ENCODE measurements around the gene RHBDL1. TPM values are rescaled to one million over a fixed set of nuclear protein-coding genes. Genes with fewer than 3 reads are reported as not detected.
A peak's percentile ranks its signal among the peaks of the same experiment; 100 is the strongest.

RHBDL1 gene
- total RNA-seq, 1 donor from 2014 or later = 5.5 TPM

DNA sequence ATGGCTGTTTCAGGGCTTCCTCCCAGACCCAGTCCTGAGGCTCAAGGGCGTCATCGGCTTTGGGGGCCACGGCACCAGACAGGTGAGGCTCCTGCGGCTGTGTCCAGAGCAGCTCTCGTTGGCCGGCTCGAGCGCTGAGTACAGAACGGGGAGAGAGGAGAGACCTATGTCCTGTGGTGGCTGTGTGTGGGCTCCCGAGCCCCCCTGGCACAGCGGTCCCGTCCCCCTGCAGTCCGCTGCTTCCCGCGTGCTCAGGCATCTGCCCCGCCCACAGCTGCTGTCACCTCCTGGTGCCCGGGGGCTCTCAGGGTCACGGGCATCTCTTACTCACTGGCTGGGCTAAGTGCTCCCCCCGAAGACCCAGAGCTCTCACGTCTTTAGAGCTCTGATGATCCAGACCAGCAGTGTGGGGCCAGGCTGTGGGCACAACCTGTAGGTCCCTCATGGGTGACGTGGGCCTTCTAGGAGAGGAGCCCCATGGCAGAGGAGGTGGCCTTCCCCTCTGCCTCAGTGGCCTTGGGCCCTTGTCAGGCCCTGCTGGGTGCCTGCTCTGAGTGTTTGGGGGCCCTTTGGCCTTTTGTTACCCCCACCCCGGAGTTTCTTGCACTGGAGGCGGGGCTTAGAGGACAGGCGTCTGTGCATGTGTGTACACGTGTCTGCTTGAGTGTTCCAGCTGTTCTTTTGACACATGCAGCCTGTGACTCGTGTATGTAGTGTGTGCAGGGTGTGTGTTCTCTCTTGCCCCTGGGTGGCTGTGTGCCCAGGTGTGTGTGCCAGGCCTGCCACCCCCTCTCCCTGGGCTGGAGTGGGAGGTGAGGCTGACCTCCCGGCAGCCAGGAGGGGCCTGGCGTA lies 22.8 kb upstream of the RHBDL1 start:
- DNase-seq (ENCODE audit: low spot score) = no peak

DNA sequence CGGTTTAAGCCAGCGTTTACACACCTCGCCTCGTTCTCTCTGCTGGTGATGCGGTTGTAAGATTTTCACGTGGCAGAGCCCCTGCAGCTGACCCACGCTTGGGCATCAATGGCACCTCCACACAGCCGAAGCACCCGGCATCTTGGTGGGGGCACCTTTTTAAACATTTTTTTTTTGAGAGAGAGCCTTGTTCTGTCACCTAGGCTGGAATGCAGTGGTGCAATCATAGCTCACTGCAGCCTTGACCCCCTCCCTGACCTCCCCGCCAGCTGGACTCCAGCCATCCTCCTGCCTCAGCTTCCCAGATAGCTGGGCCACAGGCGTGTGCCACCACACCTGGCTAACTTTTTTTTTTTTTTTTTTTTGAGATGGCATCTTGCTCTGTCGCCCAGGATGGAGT lies 21.4 kb upstream of the RHBDL1 start:
- DNase-seq (ENCODE audit: low spot score) = no peak

DNA sequence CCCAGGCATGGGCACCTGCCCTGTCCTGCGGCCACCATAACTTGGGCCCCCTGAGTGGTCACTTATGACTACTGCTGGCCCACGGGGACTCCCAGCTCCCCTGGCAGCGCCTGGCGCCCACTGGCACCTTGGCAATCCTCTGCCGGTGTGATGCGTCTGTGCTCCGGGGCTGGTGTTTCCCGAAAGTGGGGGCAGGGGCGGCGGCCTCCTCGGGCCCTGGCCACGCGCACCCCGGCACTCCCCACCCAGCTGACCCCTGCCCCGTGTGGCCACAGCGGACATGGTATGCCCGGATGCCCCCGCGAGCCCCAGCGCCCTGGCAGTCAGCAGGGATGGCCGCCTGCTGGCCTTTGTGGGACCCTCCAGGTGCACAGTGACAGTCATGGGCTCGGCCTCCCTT lies 18.0 kb upstream of the RHBDL1 start:
- DNase-seq (ENCODE audit: low spot score) = no peak

DNA sequence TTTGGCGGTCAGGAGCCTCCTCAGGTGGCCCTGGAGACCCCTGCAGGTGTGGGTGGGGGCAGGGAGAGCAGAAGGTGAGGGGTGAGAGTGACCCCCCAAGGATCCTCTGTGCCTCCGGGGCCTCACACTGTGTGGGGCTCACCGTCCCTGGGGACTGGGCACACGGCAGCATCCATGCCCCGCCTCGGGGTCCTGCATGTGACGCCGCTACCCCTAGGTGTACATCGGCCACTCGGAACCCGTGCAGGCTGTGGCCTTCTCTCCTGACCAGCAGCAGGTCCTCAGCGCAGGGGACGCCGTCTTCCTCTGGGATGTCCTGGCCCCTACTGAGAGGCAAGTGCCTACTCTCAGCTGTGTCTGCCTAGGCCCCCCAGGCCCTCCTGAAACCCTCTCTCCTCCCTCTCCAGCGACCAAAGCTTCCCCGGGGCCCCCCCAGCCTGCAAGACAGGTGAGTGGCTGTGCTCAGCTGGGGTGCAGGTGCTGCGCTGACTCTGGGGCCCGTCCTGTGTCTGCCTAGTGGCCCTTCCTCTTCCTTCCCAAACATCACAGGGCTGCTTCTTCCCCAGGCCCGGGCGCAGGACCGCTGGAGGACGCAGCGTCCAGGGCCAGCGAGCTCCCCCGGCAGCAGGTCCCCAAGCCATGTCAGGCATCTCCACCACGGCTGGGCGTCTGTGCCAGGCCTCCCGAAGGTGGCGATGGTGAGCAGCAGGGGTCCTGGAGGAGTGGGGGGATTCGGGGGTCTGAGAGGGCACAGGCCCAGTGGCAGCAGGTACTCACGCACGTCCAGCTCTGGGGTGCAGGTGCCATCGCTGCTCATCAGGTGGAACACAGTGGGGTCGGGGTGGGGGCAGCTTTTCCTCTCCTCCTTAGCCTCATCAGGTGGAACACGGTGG lies 16.5 kb upstream of the RHBDL1 start:
- no peak for DNase-seq (ENCODE audit: low spot score)

DNA sequence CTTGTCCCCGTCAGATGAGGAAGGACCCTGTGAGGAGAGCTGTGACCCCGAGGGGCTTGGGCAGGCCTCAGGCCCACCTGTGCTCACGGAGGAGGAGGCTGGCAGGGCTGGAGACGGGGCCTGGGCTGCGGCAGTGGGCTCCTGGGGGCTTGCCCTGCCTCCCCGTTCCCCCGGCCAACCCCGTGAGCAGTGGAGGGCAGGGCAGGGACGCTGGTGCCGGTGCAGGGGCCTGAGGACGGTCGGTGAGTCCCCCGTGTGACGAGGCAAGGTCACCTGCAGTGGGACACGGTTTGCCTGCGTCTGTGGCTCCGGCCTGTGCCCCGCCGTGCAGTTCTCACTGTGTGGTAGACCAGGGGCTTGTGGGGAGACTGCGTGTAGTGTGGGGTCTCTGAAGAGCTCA lies 15.9 kb upstream of the RHBDL1 start:
- DNase-seq (ENCODE audit: low spot score) = no peak

DNA sequence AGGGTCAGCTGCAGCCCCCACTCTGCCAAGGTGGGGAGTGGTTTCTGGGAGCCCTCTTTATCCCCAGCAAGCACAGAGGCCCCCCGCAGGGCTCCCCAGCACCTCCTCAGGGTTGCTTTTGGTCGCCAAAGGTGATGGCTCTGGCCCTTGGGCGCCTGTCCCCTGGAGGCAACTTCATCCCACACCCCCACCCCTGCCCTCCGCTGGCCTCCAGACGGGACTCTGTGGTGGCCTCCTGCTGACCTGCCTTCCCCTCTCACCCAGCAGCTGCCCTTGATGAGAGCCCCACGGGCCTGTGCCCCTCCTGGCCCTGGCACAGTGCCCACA lies 15.4 kb upstream of the RHBDL1 start:
- no peak for DNase-seq (ENCODE audit: low spot score)

DNA sequence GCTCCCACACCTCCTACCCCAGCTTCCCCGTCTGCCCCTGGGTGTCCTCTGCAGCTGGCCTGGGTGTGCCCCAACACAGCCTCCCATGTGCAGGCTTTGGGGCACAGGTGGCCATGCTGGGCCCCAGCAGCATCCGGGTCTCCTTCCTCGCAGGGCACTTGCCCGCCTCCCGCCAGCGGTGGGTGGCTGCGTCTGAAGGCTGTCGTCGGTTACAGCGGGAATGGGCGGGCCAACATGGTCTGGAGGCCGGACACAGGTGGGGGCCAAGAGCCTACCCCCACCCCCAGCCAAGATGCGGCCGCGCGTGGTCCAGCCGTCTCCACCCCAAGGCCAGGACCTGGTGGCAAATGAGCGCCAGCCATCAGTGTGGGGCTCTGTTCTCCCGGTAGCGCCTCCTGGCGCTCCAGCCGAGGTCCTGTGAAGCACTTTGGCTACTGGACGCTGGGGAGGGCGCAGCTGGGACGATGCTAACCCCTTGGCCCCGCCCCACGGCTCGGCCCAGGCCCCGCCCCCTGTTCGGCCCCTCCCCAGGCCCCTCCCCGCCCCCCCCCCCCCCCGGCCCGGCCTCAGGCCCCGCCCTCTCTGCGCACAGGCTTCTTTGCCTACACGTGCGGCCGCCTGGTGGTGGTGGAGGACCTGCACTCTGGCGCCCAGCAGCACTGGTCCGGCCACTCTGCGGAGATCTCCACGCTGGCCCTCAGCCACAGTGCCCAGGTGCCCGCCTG lies 14.8 kb upstream of the RHBDL1 start:
- DNase-seq (ENCODE audit: low spot score) = peak; percentile 91

- DNase-seq (ENCODE audit: low spot score) = no peak
Measured at GRCh38 chr16:661184-661821, 14.2 kb upstream of the RHBDL1 start.

DNA sequence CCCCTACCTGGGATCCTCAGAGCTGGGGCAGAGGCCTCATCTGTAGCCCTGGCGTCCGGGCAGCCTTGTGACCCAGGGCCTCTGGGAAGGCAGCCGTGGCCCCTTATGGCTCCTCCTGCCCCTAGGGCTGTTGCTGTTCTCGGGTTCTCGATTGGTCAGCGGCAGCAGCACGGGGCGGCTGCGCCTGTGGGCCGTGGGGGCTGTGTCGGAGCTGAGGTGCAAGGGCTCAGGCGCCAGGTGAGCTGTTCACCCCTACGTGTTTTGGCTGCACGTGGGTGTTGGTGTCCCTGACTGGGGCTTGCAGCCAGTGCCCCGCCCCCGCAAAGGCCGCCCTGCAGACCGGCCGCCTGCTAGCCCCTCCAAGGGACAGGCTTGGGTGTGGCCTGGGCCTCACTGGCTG lies 13.4 kb upstream of the RHBDL1 start:
- DNase-seq (ENCODE audit: low spot score) = no peak

DNA sequence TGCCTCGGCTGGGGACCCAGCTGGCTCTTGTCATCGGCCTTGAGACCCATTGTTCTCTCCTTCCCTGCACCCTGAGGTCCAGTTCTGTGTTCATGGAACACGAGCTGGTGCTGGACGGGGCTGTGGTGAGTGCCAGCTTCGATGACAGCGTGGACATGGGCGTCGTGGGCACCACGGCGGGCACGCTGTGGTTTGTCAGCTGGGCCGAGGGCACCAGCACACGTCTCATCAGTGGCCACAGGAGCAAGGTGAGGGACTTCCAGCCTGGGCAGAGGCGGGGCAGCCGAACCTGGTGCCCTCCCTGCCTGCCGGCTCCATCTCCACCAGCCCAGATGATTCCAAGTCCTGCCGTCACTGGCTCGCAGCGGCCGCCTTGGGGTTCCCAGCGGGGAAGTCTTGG lies 12.9 kb upstream of the RHBDL1 start:
- no peak for DNase-seq (ENCODE audit: low spot score)

- DNase-seq (ENCODE audit: low spot score) = no peak
Measured at GRCh38 chr16:666572-666971, 8.9 kb upstream of the RHBDL1 start.

DNA sequence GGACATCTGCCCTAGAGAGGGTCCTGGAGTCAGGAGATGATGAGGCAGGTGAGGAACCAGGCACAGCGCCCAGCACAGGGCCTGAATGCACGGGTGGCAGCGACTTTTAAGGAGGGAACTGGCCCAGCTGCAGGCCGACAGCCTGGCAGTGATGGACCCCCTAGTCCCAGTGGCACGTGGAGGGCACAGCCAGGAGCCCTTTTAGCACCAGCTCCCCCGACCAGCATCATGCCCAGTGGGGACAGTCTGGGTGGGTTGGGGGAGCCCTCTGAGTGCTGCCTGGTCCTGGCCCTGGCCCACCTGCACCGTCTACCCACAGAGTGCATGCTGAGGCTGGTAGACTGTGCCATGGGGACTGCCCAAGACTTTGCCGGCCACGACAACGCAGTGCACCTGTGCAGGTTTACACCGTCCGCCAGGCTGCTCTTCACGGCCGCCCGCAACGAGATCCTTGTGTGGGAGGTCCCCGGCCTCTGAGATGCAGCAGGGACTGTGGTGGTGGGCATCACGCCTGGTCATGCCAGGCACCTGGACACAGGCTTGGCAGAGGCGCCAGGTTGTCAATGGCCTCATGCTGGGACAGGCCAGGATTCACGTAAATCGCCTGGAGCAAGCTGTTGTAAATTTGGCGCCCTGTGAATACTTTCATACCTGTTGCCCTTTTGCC lies 8.2 kb upstream of the RHBDL1 start:
- no peak for DNase-seq (ENCODE audit: low spot score)

- DNase-seq (ENCODE audit: low spot score) = peak; percentile 93
Measured at GRCh38 chr16:667780-668518, 7.5 kb upstream of the RHBDL1 start, which contains the start of gene RHOT2. Gene RHOT2, plus strand, starts transcription at chr16:668132. Its CDS starts 68 bp downstream, at chr16:668200.

DNA sequence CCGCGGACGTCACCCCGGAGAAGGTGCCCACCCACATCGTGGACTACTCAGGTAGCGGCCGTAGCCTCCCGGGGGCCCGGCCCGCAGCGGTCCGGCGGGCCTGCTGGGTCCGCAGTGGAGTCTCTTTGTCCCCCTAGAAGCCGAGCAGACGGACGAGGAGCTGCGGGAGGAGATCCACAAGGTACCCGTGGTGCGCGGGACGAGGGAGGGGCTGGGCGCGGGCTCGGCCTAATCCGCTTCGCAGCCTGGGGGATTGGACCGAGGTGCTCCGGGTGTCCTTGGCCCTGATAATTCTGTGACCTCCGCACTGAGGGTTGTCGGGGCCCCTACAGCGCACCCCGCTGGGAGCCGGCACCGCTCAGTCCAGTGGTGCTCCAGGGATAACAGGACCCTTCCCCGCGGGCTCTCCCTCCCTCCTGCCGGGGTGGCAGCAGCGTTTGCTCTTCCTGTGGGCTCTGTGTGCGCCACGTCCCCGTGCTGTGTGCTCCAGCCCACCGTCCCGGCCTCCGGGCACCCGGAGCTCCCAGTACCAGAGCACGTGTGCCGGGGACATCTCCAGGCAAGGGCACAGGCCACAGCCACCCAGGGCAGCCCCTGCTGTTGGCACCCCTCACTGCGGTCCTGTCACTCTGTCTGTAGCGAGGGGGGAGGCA lies 6.8 kb upstream of the RHBDL1 start:
- DNase-seq (ENCODE audit: low spot score) = no peak

DNA sequence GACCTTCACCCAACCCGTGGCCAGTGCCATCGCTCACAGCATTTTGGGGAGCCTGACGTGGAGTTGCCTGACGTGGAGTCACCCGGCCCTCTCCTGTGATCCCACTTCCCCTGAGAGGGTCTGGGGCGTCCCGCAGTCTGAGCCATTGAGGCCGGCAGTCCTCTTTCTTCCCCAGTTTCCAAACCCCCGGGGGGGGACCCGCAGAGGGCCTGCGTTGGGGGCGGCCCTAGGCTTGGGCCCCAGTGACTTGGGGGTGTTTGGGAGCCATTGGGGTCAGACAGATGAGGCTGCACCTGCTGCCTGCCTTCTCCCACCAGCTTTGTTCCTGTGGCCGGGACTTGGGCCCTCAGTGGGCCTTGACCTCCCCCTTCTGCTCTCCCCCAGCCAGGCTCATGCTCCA lies 5.8 kb upstream of the RHBDL1 start:
- DNase-seq (ENCODE audit: low spot score) = no peak

DNA sequence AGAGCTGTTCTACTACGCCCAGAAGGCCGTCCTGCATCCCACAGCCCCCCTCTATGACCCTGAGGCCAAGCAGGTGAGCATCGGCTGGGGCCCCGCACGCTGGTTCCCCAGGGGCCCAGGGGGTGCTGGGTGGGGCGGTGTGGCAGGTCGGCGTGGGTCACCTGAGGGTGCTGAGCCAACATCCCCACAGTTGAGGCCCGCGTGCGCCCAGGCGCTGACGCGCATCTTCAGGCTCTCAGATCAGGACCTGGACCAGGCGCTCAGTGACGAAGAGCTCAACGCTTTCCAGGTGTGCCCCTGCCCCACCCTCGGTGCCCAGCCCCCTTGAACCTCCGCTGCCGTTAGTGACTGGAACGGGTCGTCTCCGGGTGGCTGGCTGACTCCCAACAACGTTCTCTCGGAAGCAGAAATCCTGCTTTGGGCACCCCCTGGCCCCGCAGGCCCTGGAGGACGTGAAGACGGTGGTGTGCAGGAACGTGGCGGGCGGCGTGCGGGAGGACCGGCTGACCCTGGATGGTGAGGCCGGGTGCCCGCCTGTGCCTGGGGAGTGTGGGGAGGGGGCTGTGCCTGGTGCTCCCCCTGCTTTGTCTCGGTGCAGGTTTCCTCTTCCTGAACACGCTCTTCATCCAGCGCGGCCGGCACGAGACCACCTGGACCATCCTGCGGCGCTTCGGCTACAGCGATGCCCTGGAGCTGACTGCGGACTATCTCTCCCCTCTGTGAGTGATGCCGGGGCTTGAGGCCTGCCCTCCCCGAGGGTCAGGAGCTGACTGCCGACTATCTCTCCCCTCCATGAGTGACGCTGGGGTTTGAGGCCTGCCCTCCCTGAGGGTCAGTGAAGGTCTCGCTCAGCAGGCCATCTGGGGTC lies 4.8 kb upstream of the RHBDL1 start:
- DNase-seq (ENCODE audit: low spot score) = no peak

DNA sequence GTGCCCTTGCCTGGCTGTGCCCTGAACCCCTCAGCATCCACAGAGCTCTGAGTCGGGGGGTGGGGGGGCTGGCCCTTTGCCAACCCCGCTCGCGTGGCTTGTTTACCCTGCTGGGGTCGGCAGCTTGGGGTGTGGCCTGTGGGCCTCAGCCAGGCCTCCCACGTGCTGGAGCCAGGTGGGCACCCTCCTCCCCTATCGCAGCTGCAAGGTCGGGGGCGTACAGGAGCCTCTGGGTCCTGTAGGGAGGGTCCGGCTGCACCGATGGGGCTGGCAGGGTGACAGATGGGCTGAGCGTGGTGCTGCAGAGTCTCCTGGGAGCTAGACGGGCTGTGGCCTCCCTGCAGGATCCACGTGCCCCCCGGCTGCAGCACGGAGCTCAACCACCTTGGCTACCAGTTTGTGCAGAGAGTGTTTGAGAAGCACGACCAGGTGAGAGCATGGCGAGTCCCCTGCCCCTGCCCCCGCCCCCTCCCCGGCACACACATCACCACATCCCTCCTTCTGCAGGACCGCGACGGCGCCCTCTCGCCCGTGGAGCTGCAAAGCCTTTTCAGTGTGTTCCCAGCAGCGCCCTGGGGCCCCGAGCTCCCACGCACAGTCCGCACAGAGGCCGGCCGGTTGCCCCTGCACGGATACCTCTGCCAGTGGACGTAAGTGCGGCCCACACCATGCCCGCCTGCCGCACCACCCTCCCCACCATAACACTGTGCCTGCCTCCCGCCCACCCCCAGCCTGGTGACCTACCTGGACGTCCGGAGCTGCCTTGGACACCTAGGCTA lies 3.9 kb upstream of the RHBDL1 start:
- no peak for DNase-seq (ENCODE audit: low spot score)

- no peak for DNase-seq (ENCODE audit: low spot score)
Measured at GRCh38 chr16:672371-672770, 3.1 kb upstream of the RHBDL1 start.
